Central memory CD8-positive, alpha-beta T cell (primary cell): ENCODE data around the gene SRPX2.

ENCODE experiments used
- ATAC-seq: fragments of 150-1000 bp; cut with Tn5 transposase; replicated peaks from 2 replicates; pipeline ENCODE4 v1.10.0; 2022; ENCODE audit warnings: mild to moderate bottlenecking, moderate FRiP score, moderate number of reproducible peaks; ENCODE audit not compliant: poor library complexity, severe bottlenecking; ENCODE audit errors: extremely low read depth
- DNase-seq, 2 donors: peaks; one replicate each; pipeline ENCODE4 v3.0.0; 2021; ENCODE audit warnings: low spot score in 2 of 2
- H3K27ac Mint-ChIP-seq: one replicate; pipeline ENCODE4 v1.8.0; 2022; ENCODE audit warnings: low read depth, mild to moderate bottlenecking, moderate library complexity, mixed read lengths
- H3K27me3 Mint-ChIP-seq: one replicate; pipeline ENCODE4 v1.8.0; 2022; ENCODE audit warnings: mixed read lengths
- H3K36me3 Mint-ChIP-seq: one replicate; pipeline ENCODE4 v1.8.0; 2022; ENCODE audit warnings: mild to moderate bottlenecking, moderate library complexity, mixed read lengths; ENCODE audit not compliant: insufficient read depth
- H3K4me1 Mint-ChIP-seq: one replicate; pipeline ENCODE4 v1.8.0; 2022; ENCODE audit warnings: mixed read lengths
- H3K4me3 Mint-ChIP-seq: one replicate; pipeline ENCODE4 v1.8.0; 2022; ENCODE audit warnings: mild to moderate bottlenecking, moderate library complexity, mixed read lengths
- H3K9me3 Mint-ChIP-seq: one replicate; pipeline ENCODE4 v1.8.0; 2022; ENCODE audit warnings: mixed read lengths

The SRPX2 gene

GRCh38 chrX:100658941-100659381 lies 15.0 kb downstream of the SRPX2 start:
- no peaks in the 10 kb centered on the region for H3K4me1 Mint-ChIP-seq
- ATAC-seq (no peak), DNase-seq (no peak)
- H3K36me3 Mint-ChIP-seq, result no peaks in the 10 kb centered on the region
- H3K9me3 Mint-ChIP-seq, result no peaks in the 10 kb centered on the region
- no peak overlapping the region for H3K4me3 Mint-ChIP-seq
- H3K27me3 Mint-ChIP-seq, result no peaks in the 10 kb centered on the region
- no peak overlapping the region for H3K27ac Mint-ChIP-seq

- H3K4me1 Mint-ChIP-seq, result no peaks in the 10 kb centered on the region
- DNase-seq (no peak), ATAC-seq (no peak)
- no peak overlapping the region for H3K4me3 Mint-ChIP-seq
- no peaks in the 10 kb centered on the region for H3K27me3 Mint-ChIP-seq
- no peaks in the 10 kb centered on the region for H3K9me3 Mint-ChIP-seq
- H3K27ac Mint-ChIP-seq, result no peak overlapping the region
- no peaks in the 10 kb centered on the region for H3K36me3 Mint-ChIP-seq
Observed at GRCh38 chrX:100659431-100660137, 15.6 kb downstream of the SRPX2 start.

GRCh38 chrX:100662170-100662569 lies 18.2 kb downstream of the SRPX2 start:
- Mint-ChIP-seq H3K9me3 (no peaks in the 10 kb centered on the region), H3K36me3 (no peaks in the 10 kb centered on the region), H3K4me1 (no peaks in the 10 kb centered on the region), H3K27me3 (no peaks in the 10 kb centered on the region), H3K4me3 (no peak overlapping the region), H3K27ac (no peak overlapping the region)
- ATAC-seq, result no peak
- no peak for DNase-seq

- peaks cover 5% of the 10 kb centered on the region for H3K27me3 Mint-ChIP-seq
- H3K4me1 Mint-ChIP-seq, result no peaks in the 10 kb centered on the region
- H3K9me3 Mint-ChIP-seq, result no peaks in the 10 kb centered on the region
- H3K4me3 Mint-ChIP-seq, result no peak overlapping the region
- ATAC-seq (no peak), DNase-seq (no peak)
- no peak overlapping the region for H3K27ac Mint-ChIP-seq
- no peaks in the 10 kb centered on the region for H3K36me3 Mint-ChIP-seq
Observed at GRCh38 chrX:100662796-100663195, 18.8 kb downstream of the SRPX2 start.

- no peaks in the 10 kb centered on the region for H3K36me3 Mint-ChIP-seq
- ATAC-seq (no peak), DNase-seq (no peak)
- H3K27ac Mint-ChIP-seq, result no peak overlapping the region
- H3K4me1 Mint-ChIP-seq, result no peaks in the 10 kb centered on the region
- H3K9me3 Mint-ChIP-seq, result no peaks in the 10 kb centered on the region
- no peak overlapping the region for H3K4me3 Mint-ChIP-seq
- H3K27me3 Mint-ChIP-seq, result peaks cover 14% of the 10 kb centered on the region
Observed at GRCh38 chrX:100663642-100664041, 19.6 kb downstream of the SRPX2 start.

- no peak for ATAC-seq
- Mint-ChIP-seq H3K27ac (no peak overlapping the region), H3K4me1 (no peaks in the 10 kb centered on the region), H3K4me3 (no peak overlapping the region), H3K36me3 (no peaks in the 10 kb centered on the region), H3K9me3 (no peaks in the 10 kb centered on the region), H3K27me3 (peaks cover 9% of the 10 kb centered on the region)
- no peak for DNase-seq
Observed at GRCh38 chrX:100672966-100673365, 29.0 kb downstream of the SRPX2 start.

GRCh38 chrX:100673397-100673953 lies 29.5 kb downstream of the SRPX2 start:
- ATAC-seq (no peak), DNase-seq (no peak)
- Mint-ChIP-seq H3K4me1 (no peaks in the 10 kb centered on the region), H3K36me3 (no peaks in the 10 kb centered on the region), H3K4me3 (no peak overlapping the region), H3K27me3 (peaks cover 4% of the 10 kb centered on the region), H3K27ac (no peak overlapping the region), H3K9me3 (no peaks in the 10 kb centered on the region)

GRCh38 chrX:100674705-100675104 lies 30.7 kb downstream of the SRPX2 start:
- Mint-ChIP-seq H3K27ac (no peak overlapping the region), H3K4me1 (no peaks in the 10 kb centered on the region), H3K36me3 (no peaks in the 10 kb centered on the region), H3K4me3 (no peak overlapping the region), H3K9me3 (no peaks in the 10 kb centered on the region), H3K27me3 (no peaks in the 10 kb centered on the region)
- DNase-seq (no peak), ATAC-seq (no peak)

GRCh38 chrX:100677611-100678181 lies 33.7 kb downstream of the SRPX2 start:
- Mint-ChIP-seq H3K4me1 (no peaks in the 10 kb centered on the region), H3K27ac (no peak overlapping the region), H3K27me3 (peaks cover 9% of the 10 kb centered on the region), H3K4me3 (no peak overlapping the region), H3K36me3 (no peaks in the 10 kb centered on the region), H3K9me3 (no peaks in the 10 kb centered on the region)
- ATAC-seq (no peak), DNase-seq (no peak)

GRCh38 chrX:100680756-100681155 lies 36.8 kb downstream of the SRPX2 start:
- peaks cover 9% of the 10 kb centered on the region for H3K27me3 Mint-ChIP-seq
- H3K4me3 Mint-ChIP-seq, result no peak overlapping the region
- no peaks in the 10 kb centered on the region for H3K36me3 Mint-ChIP-seq
- no peaks in the 10 kb centered on the region for H3K4me1 Mint-ChIP-seq
- ATAC-seq (no peak), DNase-seq (no peak)
- H3K27ac Mint-ChIP-seq, result no peak overlapping the region
- H3K9me3 Mint-ChIP-seq, result no peaks in the 10 kb centered on the region

- Mint-ChIP-seq H3K27ac (no peak overlapping the region), H3K36me3 (no peaks in the 10 kb centered on the region), H3K4me1 (no peaks in the 10 kb centered on the region), H3K27me3 (peaks cover 9% of the 10 kb centered on the region), H3K4me3 (no peak overlapping the region), H3K9me3 (no peaks in the 10 kb centered on the region)
- DNase-seq, result no peak
- no peak for ATAC-seq
Observed at GRCh38 chrX:100681599-100681998, 37.6 kb downstream of the SRPX2 start.

- no peak for ATAC-seq
- no peak overlapping the region for H3K4me3 Mint-ChIP-seq
- no peaks in the 10 kb centered on the region for H3K36me3 Mint-ChIP-seq
- no peaks in the 10 kb centered on the region for H3K4me1 Mint-ChIP-seq
- no peak for DNase-seq
- H3K27ac Mint-ChIP-seq, result no peak overlapping the region
- peaks cover 9% of the 10 kb centered on the region for H3K27me3 Mint-ChIP-seq
- H3K9me3 Mint-ChIP-seq, result no peaks in the 10 kb centered on the region
Observed at GRCh38 chrX:100682939-100683338, 38.9 kb downstream of the SRPX2 start.

GRCh38 chrX:100685284-100685996 lies 41.4 kb downstream of the SRPX2 start:
- no peaks in the 10 kb centered on the region for H3K4me1 Mint-ChIP-seq
- H3K9me3 Mint-ChIP-seq, result no peaks in the 10 kb centered on the region
- no peaks in the 10 kb centered on the region for H3K36me3 Mint-ChIP-seq
- ATAC-seq (peak; percentile 52), DNase-seq (peak; percentile 25 to 26)
- no peak overlapping the region for H3K4me3 Mint-ChIP-seq
- no peak overlapping the region for H3K27ac Mint-ChIP-seq
- H3K27me3 Mint-ChIP-seq, result peaks cover 5% of the 10 kb centered on the region
